ENCODE data around the gene GZF1. TPM values are rescaled to one million over a fixed set of nuclear protein-coding genes. Genes with fewer than 3 reads are reported as not detected.

Gene GZF1
- total RNA-seq, 1 donor, result 14.5 TPM

GRCh38 chr20:23365390-23366165, 3.6 kb downstream of the GZF1 start:
- DNase-seq (ENCODE audit: insufficient read length, low spot score, missing footprints), result no peak
- peaks cover 54% of the 10 kb centered on the region for H3K4me1 ChIP-seq (ENCODE audit: insufficient read depth, low read length)
- peaks cover 47% of the 10 kb centered on the region for H4K20me1 ChIP-seq (ENCODE audit: insufficient read depth, low read length)
- peaks cover 50% of the 10 kb centered on the region for H3K36me3 ChIP-seq (ENCODE audit: insufficient read depth, low read length)
- TF ChIP-seq CTCF (IDR thresholded peaks at IDR 0.05; ENCODE audit: extremely low read depth, low read depth, low read length), result no peak
- H3K4me2 ChIP-seq (ENCODE audit: insufficient read depth, low read length), result peak overlapping the region; percentile 32
- no peak overlapping the region for H3K27ac ChIP-seq (ENCODE audit: low read depth, low read length)
- no peak overlapping the region for H2AFZ ChIP-seq (ENCODE audit: low read length)
- no peak overlapping the region for H3K4me3 ChIP-seq (ENCODE audit: insufficient read depth, low read length)
- peaks cover 79% of the 10 kb centered on the region for H3K79me2 ChIP-seq (ENCODE audit: insufficient read depth, low read length)
- H3K9me3 ChIP-seq (ENCODE audit: low read depth, low read length), result no peaks in the 10 kb centered on the region
- H3K27me3 ChIP-seq (ENCODE audit: insufficient read depth, low read length), result no peaks in the 10 kb centered on the region

GRCh38 chr20:23366384-23366783, 4.4 kb downstream of the GZF1 start:
- Histone ChIP-seq H3K4me3 (ENCODE audit: insufficient read depth, low read length) (no peak overlapping the region), H2AFZ (ENCODE audit: low read length) (no peak overlapping the region), H3K27me3 (ENCODE audit: insufficient read depth, low read length) (no peaks in the 10 kb centered on the region), H3K36me3 (ENCODE audit: insufficient read depth, low read length) (peaks cover 58% of the 10 kb centered on the region), H3K4me1 (ENCODE audit: insufficient read depth, low read length) (peaks cover 46% of the 10 kb centered on the region), H4K20me1 (ENCODE audit: insufficient read depth, low read length) (peaks cover 47% of the 10 kb centered on the region), H3K9me3 (ENCODE audit: low read depth, low read length) (no peaks in the 10 kb centered on the region), H3K27ac (ENCODE audit: low read depth, low read length) (no peak overlapping the region), H3K79me2 (ENCODE audit: insufficient read depth, low read length) (peaks cover 81% of the 10 kb centered on the region), H3K4me2 (ENCODE audit: insufficient read depth, low read length) (peak overlapping the region; percentile 19)
- TF ChIP-seq CTCF (IDR thresholded peaks at IDR 0.05; ENCODE audit: extremely low read depth, low read depth, low read length), result no peak
- DNase-seq (ENCODE audit: insufficient read length, low spot score, missing footprints), result no peak

- H3K4me1 ChIP-seq (ENCODE audit: insufficient read depth, low read length), result peaks cover 44% of the 10 kb centered on the region
- no peak overlapping the region for H3K4me2 ChIP-seq (ENCODE audit: insufficient read depth, low read length)
- TF ChIP-seq CTCF (IDR thresholded peaks at IDR 0.05; ENCODE audit: extremely low read depth, low read depth, low read length), result no peak
- no peak overlapping the region for H2AFZ ChIP-seq (ENCODE audit: low read length)
- no peaks in the 10 kb centered on the region for H3K9me3 ChIP-seq (ENCODE audit: low read depth, low read length)
- H4K20me1 ChIP-seq (ENCODE audit: insufficient read depth, low read length), result peaks cover 45% of the 10 kb centered on the region
- peak overlapping the region; percentile 55 for H3K27ac ChIP-seq (ENCODE audit: low read depth, low read length)
- H3K27me3 ChIP-seq (ENCODE audit: insufficient read depth, low read length), result no peaks in the 10 kb centered on the region
- no peak overlapping the region for H3K4me3 ChIP-seq (ENCODE audit: insufficient read depth, low read length)
- peak; percentile 53 for DNase-seq (ENCODE audit: insufficient read length, low spot score, missing footprints)
- H3K36me3 ChIP-seq (ENCODE audit: insufficient read depth, low read length), result peaks cover 69% of the 10 kb centered on the region
- H3K79me2 ChIP-seq (ENCODE audit: insufficient read depth, low read length), result peaks cover 76% of the 10 kb centered on the region
Observed at GRCh38 chr20:23367770-23368169, 5.8 kb downstream of the GZF1 start.

DNA sequence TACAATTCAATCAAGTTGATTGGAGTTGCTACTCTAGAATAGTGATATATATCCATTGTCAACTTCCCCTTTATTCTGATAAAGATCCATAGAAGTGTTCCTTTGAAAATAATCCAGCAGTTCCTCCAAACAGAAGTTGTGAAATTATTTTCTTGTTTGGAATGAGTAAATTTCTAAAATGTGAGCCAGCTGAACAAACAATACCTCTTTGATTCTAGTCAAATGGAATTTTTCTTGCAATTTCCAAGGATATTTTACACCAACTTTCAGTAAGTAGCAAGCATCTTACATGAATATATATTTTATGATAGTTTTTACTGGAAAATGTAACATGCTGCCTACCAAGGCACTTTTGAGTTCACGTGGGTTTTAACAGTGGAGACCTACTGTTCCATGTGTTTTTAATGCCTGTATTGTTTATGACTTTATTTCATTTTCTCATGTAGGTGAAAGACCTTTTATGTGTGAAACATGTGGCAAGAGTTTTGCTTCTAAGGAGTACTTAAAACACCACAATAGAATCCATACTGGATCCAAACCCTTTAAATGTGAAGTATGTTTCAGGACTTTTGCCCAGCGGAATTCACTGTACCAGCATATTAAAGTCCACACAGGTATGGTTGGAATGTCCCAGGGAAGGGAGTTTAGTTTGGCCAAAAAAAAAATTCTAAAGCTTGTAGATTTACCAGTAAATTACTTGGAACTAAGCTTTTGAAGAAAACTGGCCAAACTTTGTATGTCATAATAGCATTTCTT, 6.5 kb downstream of the GZF1 start:
- H3K4me3 ChIP-seq (ENCODE audit: insufficient read depth, low read length), result no peak overlapping the region
- peak overlapping the region; percentile 55 for H3K27ac ChIP-seq (ENCODE audit: low read depth, low read length)
- H3K9me3 ChIP-seq (ENCODE audit: low read depth, low read length), result no peaks in the 10 kb centered on the region
- TF ChIP-seq CTCF (IDR thresholded peaks at IDR 0.05; ENCODE audit: extremely low read depth, low read depth, low read length), result no peak
- no peak for DNase-seq (ENCODE audit: insufficient read length, low spot score, missing footprints)
- peaks cover 71% of the 10 kb centered on the region for H3K79me2 ChIP-seq (ENCODE audit: insufficient read depth, low read length)
- peaks cover 37% of the 10 kb centered on the region for H4K20me1 ChIP-seq (ENCODE audit: insufficient read depth, low read length)
- H2AFZ ChIP-seq (ENCODE audit: low read length), result no peak overlapping the region
- peaks cover 76% of the 10 kb centered on the region for H3K36me3 ChIP-seq (ENCODE audit: insufficient read depth, low read length)
- H3K27me3 ChIP-seq (ENCODE audit: insufficient read depth, low read length), result no peaks in the 10 kb centered on the region
- H3K4me2 ChIP-seq (ENCODE audit: insufficient read depth, low read length), result peak overlapping the region; percentile 7
- H3K4me1 ChIP-seq (ENCODE audit: insufficient read depth, low read length), result peaks cover 36% of the 10 kb centered on the region
